T-helper 2 cell treated with Interferon-gamma antibody and Interleukin-4, amounts not matched to agents 5 μg/mL and 100 μg/mL, for 36 hours (primary cell): ENCODE measurements around the gene GRIK4.

ENCODE experiments used
- DNase-seq: peaks from one replicate; pipeline ENCODE4 v3.0.0; 2021; ENCODE audit warnings: low spot score
- H3K27ac Mint-ChIP-seq: one replicate; pipeline ENCODE4 v1.8.0; 2021; ENCODE audit warnings: mild to moderate bottlenecking, mixed read lengths
- H3K27me3 Mint-ChIP-seq: one replicate; pipeline ENCODE4 v1.8.0; 2021; ENCODE audit warnings: low read depth, mixed read lengths
- H3K36me3 Mint-ChIP-seq: one replicate; pipeline ENCODE4 v1.8.0; 2021; ENCODE audit warnings: low read depth, mixed read lengths
- H3K4me1 Mint-ChIP-seq: one replicate; pipeline ENCODE4 v1.8.0; 2021; ENCODE audit warnings: low read depth, mixed read lengths
- H3K4me3 Mint-ChIP-seq: one replicate; pipeline ENCODE4 v1.8.0; 2022; ENCODE audit warnings: mild to moderate bottlenecking, moderate library complexity, mixed read lengths
- H3K9me3 Mint-ChIP-seq: one replicate; pipeline ENCODE4 v1.8.0; 2021; ENCODE audit warnings: mixed read lengths

The GRIK4 gene

DNA sequence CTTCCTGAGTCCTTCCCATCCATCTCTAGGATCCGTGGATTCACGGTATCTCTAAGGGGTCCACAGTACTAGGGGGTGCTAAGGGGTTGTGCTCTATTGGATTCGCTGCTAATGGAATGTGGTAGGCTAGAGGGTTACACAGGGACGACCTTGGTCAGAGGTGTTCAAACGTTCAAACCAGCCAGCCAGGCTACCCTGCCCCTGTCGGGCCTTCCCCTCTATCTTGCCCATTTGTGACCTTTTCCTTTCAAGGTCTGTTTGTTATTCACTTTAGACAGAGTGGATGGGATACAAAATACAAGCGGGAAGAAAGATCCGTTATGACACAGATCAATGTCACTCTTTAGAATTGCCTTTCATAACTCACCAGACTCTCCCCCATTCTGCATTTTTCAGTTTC is 306.5 kb downstream of the GRIK4 start:
- no peak overlapping the region for H3K4me3 Mint-ChIP-seq
- no peaks in the 10 kb centered on the region for H3K36me3 Mint-ChIP-seq
- no peaks in the 10 kb centered on the region for H3K9me3 Mint-ChIP-seq
- no peak overlapping the region for H3K27ac Mint-ChIP-seq
- no peaks in the 10 kb centered on the region for H3K4me1 Mint-ChIP-seq
- peaks cover 28% of the 10 kb centered on the region for H3K27me3 Mint-ChIP-seq
- no peak for DNase-seq

DNA sequence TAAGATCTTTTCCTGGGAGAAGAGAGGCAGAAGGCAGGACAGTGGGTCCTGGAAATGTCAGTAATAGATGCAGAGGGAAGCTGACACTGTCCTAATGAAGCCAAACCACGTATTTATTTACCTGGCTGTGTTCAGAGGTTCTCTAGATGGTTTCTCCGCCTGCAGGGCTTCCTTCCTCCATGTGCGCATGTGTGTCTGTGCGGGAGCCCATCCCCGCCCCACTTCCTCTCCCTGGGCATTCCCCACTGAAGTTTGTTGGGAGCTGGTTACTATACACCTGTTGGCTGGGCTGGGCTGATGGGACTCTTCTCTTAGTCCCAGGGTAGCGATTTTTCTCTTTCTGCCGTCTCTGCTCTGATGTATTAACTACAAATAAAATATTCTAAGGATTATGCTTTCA is 307.5 kb downstream of the GRIK4 start:
- Mint-ChIP-seq H3K27ac (no peak overlapping the region), H3K27me3 (peaks cover 28% of the 10 kb centered on the region)

DNA sequence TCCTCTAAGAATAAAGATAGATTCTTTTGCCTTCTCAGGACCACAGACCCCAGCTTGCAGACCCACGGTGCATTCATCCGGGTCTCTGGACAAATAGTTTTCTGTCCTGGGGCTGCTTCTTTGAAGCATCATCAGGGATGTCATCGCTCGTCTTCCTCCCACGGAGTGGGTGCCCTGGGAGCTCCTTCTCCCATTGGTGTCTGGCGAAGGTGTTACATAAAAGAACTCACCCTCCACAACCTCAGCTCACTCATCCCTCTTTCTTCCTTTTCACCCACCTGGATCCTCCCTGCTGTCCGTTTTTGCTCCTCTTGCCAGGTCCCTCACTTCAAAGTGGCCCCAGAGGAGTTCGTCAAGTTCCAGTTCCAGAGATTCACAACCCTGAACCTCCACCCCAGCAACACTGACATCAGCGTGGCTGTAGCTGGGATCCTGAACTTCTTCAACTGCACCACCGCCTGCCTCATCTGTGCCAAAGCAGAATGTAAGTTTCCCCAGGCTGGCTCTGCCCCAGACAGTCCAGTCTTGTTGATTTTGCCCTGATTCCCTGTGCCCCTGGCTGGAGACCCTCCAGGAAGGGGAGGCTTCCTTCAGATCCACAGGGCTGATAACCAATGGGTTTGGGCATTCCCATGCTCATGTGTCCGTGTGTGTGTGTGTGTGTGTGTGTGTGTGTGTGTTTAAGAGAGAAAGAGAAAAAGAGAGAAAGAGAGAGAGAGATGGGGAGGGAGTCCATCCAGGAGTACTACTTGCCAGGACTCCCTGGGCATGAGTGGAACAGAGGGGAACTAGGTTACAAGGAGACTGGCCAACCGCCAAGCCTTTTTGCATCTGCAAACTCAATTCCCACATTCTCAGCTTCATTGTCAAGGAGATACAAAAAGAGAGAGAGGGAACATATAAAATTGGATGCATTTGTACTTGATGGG is 308.2 kb downstream of the GRIK4 start:
- no peak for DNase-seq
- Mint-ChIP-seq H3K9me3 (no peaks in the 10 kb centered on the region), H3K36me3 (no peaks in the 10 kb centered on the region), H3K27ac (no peak overlapping the region), H3K4me1 (no peaks in the 10 kb centered on the region), H3K4me3 (no peak overlapping the region), H3K27me3 (peaks cover 28% of the 10 kb centered on the region)

More for the DNA sequence above, 307.5 kb downstream of the GRIK4 start:
- no peak overlapping the region for H3K4me3 Mint-ChIP-seq
- no peaks in the 10 kb centered on the region for H3K4me1 Mint-ChIP-seq
- H3K36me3 Mint-ChIP-seq: no peaks in the 10 kb centered on the region
- no peak for DNase-seq
- H3K9me3 Mint-ChIP-seq: no peaks in the 10 kb centered on the region

DNA sequence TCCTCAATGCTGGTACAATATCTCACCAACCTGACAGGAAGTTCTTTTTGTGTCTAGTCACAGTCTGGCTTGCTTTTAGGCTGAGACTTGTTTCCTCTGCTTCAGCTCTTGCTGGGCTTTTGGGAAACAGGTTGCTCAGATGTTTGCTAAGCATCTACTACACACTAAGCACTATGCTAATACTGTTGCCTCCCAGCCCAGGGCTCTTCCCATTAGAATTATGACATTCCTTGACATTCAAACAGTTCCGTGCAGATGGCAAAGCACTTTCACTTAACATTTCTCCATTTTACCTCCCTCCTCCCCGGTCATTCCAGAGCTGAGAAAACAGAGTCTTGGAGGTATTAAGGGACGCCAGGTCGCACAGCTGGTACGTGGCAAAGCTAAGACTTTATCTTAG is 311.6 kb downstream of the GRIK4 start:
- Mint-ChIP-seq H3K27ac (no peak overlapping the region), H3K27me3 (peaks cover 19% of the 10 kb centered on the region), H3K36me3 (no peaks in the 10 kb centered on the region)

GRCh38 chr11:120824242-120824641 is 312.7 kb downstream of the GRIK4 start:
- peaks cover 9% of the 10 kb centered on the region for H3K27me3 Mint-ChIP-seq
- H3K4me3 Mint-ChIP-seq: no peak overlapping the region
- no peaks in the 10 kb centered on the region for H3K36me3 Mint-ChIP-seq
- no peak for DNase-seq
- H3K9me3 Mint-ChIP-seq: no peaks in the 10 kb centered on the region
- no peaks in the 10 kb centered on the region for H3K4me1 Mint-ChIP-seq
- no peak overlapping the region for H3K27ac Mint-ChIP-seq

More for the DNA sequence above, 311.6 kb downstream of the GRIK4 start:
- H3K4me1 Mint-ChIP-seq: no peaks in the 10 kb centered on the region
- no peak overlapping the region for H3K4me3 Mint-ChIP-seq
- H3K9me3 Mint-ChIP-seq: no peaks in the 10 kb centered on the region
- no peak for DNase-seq

DNA sequence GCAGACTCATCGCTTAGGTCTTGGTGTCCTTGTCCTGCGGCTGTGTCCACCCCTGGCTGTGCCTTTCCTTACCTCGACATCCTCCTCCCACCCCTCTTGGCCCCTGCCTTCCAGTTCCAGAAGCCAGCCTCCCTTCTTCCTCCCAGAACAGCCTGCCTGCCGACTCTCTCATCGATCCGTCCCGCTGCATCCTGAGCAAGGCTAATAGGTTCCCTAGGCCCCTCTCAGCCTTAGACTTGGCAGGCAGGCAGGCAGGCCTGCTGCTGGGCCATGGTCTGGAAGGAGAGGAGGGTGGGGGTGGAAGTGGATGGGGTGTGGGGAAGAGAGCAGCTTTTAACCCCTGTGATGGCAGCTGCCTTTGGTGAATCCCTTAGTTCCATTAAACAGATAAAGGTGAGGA is 315.6 kb downstream of the GRIK4 start:
- Mint-ChIP-seq H3K4me3 (no peak overlapping the region), H3K27me3 (no peaks in the 10 kb centered on the region), H3K9me3 (no peaks in the 10 kb centered on the region), H3K27ac (no peak overlapping the region), H3K36me3 (no peaks in the 10 kb centered on the region), H3K4me1 (no peaks in the 10 kb centered on the region)
- no peak for DNase-seq

DNA sequence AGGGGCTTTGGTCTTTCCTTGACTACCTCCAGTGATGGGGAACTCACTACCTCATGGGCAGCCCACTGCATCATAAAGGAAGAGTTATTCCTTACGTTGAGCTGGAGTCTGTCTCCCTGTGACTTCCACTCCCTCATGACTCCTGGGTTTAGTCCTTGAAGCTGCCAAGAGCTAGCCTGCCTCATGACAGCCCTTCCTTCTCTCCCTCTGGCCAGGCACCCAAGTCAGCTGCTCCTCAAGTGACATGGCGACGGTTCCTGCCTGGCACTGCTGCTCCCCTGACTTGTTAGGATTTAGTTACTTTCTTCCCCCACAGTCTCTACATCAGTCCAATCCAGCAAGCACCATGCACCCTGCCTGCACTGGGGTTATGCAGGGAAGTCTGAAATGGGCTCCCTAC is 316.3 kb downstream of the GRIK4 start:
- Mint-ChIP-seq H3K4me1 (no peaks in the 10 kb centered on the region), H3K4me3 (no peak overlapping the region), H3K9me3 (no peaks in the 10 kb centered on the region), H3K27ac (no peak overlapping the region), H3K36me3 (no peaks in the 10 kb centered on the region), H3K27me3 (no peaks in the 10 kb centered on the region)
- DNase-seq: no peak

DNA sequence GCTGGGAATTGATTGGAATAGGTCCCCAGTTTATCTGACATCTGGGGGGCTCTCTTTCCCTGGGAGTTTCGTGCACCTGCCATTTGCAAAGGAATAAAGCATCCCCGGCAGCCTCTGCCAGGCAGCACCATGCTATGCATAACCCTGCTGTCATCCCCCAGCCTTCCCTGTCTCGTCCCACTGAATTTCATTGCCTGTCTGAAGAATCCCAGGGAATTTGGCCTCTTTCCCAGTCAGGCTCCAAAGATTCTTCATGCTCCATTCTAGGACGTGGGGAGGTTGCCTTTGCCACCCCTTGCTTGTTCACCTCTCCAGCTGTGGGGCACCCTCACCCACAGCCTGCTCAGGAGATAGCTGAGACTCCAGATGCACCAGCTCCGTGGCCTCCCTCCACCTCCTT is 317.3 kb downstream of the GRIK4 start:
- no peak for DNase-seq
- Mint-ChIP-seq H3K4me1 (no peaks in the 10 kb centered on the region), H3K9me3 (no peaks in the 10 kb centered on the region), H3K4me3 (no peak overlapping the region), H3K36me3 (no peaks in the 10 kb centered on the region), H3K27ac (no peak overlapping the region), H3K27me3 (no peaks in the 10 kb centered on the region)

DNA sequence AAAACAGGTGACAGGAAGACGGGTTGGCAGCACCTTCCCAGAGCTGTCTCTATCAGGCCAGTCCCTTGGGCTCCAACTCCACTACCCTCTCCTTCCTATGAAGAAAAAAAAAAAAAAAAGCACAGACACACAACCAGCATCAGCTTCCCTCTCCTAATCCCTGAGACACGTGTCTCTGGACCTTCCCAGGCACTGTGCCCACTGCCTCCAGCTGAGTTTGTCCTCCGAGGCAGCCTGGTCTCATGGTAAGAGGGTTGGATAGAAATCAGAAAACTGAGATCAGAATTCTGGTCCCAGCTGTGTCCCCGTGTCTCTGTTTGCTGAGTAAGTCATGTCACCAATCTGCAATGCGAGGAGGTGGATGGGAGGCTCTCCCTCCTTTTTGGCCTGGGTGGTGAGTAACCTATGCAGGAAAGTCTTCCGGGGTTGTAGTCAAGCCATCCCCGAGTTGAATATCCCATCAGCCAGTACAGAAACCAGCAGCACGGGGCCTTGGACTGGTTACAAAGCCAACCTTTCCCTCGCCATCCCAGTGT is 318.6 kb downstream of the GRIK4 start:
- peaks cover 2% of the 10 kb centered on the region for H3K27me3 Mint-ChIP-seq
- H3K27ac Mint-ChIP-seq: no peak overlapping the region
- H3K36me3 Mint-ChIP-seq: no peaks in the 10 kb centered on the region

DNA sequence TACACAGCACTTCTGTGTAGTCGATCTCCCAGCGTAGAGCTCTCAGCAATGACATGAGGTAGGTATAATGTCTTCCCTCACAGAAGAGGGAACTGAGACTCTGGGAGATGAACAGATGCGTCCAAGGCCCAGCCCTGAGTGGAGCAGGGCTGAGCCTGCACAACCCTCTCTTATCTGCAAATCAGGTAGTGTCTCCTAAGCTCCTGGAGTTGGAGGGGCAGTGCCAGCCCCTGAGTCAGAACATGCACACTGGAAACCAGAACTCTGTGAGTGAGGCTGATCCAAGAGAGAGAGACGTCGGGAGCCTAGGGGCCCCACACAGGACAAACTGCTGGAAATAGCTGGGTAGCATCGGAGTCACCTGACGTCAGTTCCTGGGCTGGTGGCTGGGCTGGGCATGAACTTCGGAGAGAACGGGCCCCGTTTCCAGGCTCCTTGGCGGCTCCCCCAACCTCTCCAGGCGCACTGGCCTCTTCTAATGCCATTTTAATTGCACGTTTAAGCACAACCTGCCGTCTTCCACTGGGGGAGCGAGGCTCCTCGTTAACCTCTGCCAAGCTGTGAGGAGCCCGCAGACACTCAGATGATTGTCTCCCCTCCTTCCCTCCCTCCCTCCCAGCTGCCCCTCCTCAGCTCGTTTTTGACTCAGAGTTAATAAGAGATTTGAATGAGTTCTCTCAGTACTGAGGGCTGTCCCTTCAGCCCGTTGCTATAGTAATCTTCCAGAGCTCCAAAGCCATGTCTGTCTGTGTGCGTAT is 321.1 kb downstream of the GRIK4 start:
- no peaks in the 10 kb centered on the region for H3K9me3 Mint-ChIP-seq
- DNase-seq: no peak
- no peak overlapping the region for H3K4me3 Mint-ChIP-seq
- H3K4me1 Mint-ChIP-seq: peaks cover 8% of the 10 kb centered on the region
- H3K36me3 Mint-ChIP-seq: no peaks in the 10 kb centered on the region
- H3K27ac Mint-ChIP-seq: no peak overlapping the region
- H3K27me3 Mint-ChIP-seq: peaks cover 2% of the 10 kb centered on the region

More for the DNA sequence above, 318.6 kb downstream of the GRIK4 start:
- Mint-ChIP-seq H3K4me1 (no peaks in the 10 kb centered on the region), H3K9me3 (no peaks in the 10 kb centered on the region), H3K4me3 (no peak overlapping the region)
- DNase-seq: no peak

- Mint-ChIP-seq H3K36me3 (no peaks in the 10 kb centered on the region), H3K4me3 (no peak overlapping the region), H3K27ac (no peak overlapping the region), H3K4me1 (peaks cover 8% of the 10 kb centered on the region), H3K9me3 (no peaks in the 10 kb centered on the region), H3K27me3 (peaks cover 2% of the 10 kb centered on the region)
- no peak for DNase-seq
Observed at GRCh38 chr11:120834686-120835210, 323.2 kb downstream of the GRIK4 start.

DNA sequence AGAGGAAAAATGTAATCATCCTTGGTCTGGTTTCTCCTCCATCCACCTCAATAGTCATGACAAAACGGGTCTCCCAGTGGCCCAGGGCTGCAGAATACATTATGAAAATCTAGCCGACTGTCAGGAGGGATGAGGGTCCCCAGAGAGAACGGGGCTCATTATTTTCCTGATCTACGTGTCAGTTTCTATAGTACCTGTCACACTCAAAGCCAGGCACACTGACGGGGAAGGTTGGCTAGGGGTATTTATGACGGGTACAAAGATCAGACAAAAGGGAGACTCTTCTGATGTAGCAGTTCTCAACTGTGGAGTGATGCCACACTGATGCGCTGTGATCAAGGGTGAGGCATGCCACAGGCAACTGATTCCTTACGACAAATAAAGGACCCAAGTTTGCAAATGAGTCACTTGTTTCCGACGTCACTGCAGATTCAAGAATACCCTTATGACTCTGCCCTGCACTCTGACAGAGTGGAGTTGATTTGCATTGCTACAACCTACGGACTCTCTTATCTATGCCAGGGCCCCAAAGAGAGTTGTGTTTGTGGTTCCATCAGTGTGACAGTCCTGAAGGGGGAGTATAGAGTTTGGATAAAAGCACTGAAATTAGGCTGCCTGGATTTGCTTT is 324.2 kb downstream of the GRIK4 start:
- no peaks in the 10 kb centered on the region for H3K9me3 Mint-ChIP-seq
- H3K27ac Mint-ChIP-seq: no peak overlapping the region

GRCh38 chr11:120837696-120838095 is 326.1 kb downstream of the GRIK4 start:
- Mint-ChIP-seq H3K4me1 (peaks cover 11% of the 10 kb centered on the region), H3K36me3 (no peaks in the 10 kb centered on the region), H3K9me3 (no peaks in the 10 kb centered on the region), H3K4me3 (no peak overlapping the region), H3K27me3 (peaks cover 3% of the 10 kb centered on the region), H3K27ac (no peak overlapping the region)
- DNase-seq: no peak

More for the DNA sequence above, 324.2 kb downstream of the GRIK4 start:
- Mint-ChIP-seq H3K4me1 (peaks cover 11% of the 10 kb centered on the region), H3K27me3 (peaks cover 2% of the 10 kb centered on the region), H3K4me3 (no peak overlapping the region), H3K36me3 (no peaks in the 10 kb centered on the region)
- peak; percentile 75 for DNase-seq
